Neural cell (in vitro differentiated cells): ENCODE measurements around the gene RAPGEF3. TPM values are rescaled to one million over a fixed set of nuclear protein-coding genes. Genes with fewer than 3 reads are reported as not detected.

Source experiments
- H2AFZ ChIP-seq: fragments of 200-600, 300-800 bp; sonication (generic), shearing (Covaris generic); 2 replicates; pipeline ENCODE4 v1.6.0; 2014; ENCODE audit warnings: low read depth, mild to moderate bottlenecking, antibody characterized with exemption, low read length, moderate library complexity
- H3F3A ChIP-seq: fragments of 200-600 bp; shearing (Covaris generic); 2 replicates; pipeline ENCODE4 v1.6.1; 2016; ENCODE audit warnings: mild to moderate bottlenecking, moderate library complexity, mixed read lengths, antibody characterized with exemption, low read length; ENCODE audit not compliant: insufficient read depth, poor library complexity, severe bottlenecking
- H3K27ac ChIP-seq: fragments of 200-600, 300-800 bp; sonication (generic), shearing (Covaris generic); 2 replicates; pipeline ENCODE4 v1.5.1; 2014; ENCODE audit warnings: mild to moderate bottlenecking, low read length, moderate library complexity
- H3K27me3 ChIP-seq: fragments of 300-800, 200-600 bp; sonication (generic), shearing (Covaris generic); 2 replicates; pipeline ENCODE4 v1.6.0; 2014; ENCODE audit warnings: mild to moderate bottlenecking, low read depth, low read length, moderate library complexity; ENCODE audit not compliant: insufficient read depth
- H3K36me3 ChIP-seq: fragments of 300-800, 200-600 bp; sonication (generic), shearing (Covaris generic); 2 replicates; pipeline ENCODE4 v1.5.1; 2014; ENCODE audit warnings: mild to moderate bottlenecking, antibody characterized with exemption, low read length, moderate library complexity; ENCODE audit not compliant: insufficient read depth
- H3K4me2 ChIP-seq: fragments of 300-800, 200-600 bp; sonication (generic), shearing (Covaris generic); 2 replicates; pipeline ENCODE4 v1.6.0; 2014; ENCODE audit warnings: mild to moderate bottlenecking, low read length
- H3K4me3 ChIP-seq: fragments of 300-800, 200-600 bp; sonication (generic), shearing (Covaris generic); 2 replicates; pipeline ENCODE4 v1.5.1; 2014; ENCODE audit warnings: mild to moderate bottlenecking, low read length, moderate library complexity
- H3K79me2 ChIP-seq: fragments of 200-600 bp; shearing (Covaris generic); replicated peaks from 2 replicates; pipeline ENCODE4 v1.6.0; 2014; ENCODE audit warnings: mild to moderate bottlenecking, low read length, moderate library complexity; ENCODE audit not compliant: insufficient read depth
- H3K9ac ChIP-seq: fragments of 300-800, 200-600 bp; sonication (generic), shearing (Covaris generic); 2 replicates; pipeline ENCODE4 v1.6.1; 2016; ENCODE audit warnings: mild to moderate bottlenecking, low read length, mixed read lengths
- H3K9me2 ChIP-seq: fragments of 200-600 bp; shearing (Covaris generic); 2 replicates; pipeline ENCODE4 v1.6.1; 2016; ENCODE audit warnings: mild to moderate bottlenecking, low read length, mixed read lengths; ENCODE audit not compliant: insufficient read depth
- H3K9me3 ChIP-seq: fragments of 200-600, 300-800 bp; sonication (generic), shearing (Covaris generic); 2 replicates; pipeline ENCODE4 v1.6.1; 2016; ENCODE audit warnings: mild to moderate bottlenecking, mixed run types, low read length, moderate library complexity, mixed read lengths
- H4K20me1 ChIP-seq: fragments of 200-600 bp; shearing (Covaris generic); 2 replicates; pipeline ENCODE4 v1.6.1; 2016; ENCODE audit warnings: mild to moderate bottlenecking, mixed run types; ENCODE audit not compliant: insufficient read depth
- CTCF ChIP-seq: fragments of 450-650 bp; IDR thresholded peaks from 2 replicates; pipeline ENCODE4 v1.5.1; 2014; ENCODE audit warnings: antibody characterized with exemption, mild to moderate bottlenecking, moderate library complexity; ENCODE audit not compliant: poor library complexity, severe bottlenecking
- EP300 ChIP-seq: fragments of 450-650 bp; conservative IDR thresholded peaks from 2 replicates; pipeline ENCODE4 v1.6.1; 2014; ENCODE audit warnings: antibody characterized with exemption, mild to moderate bottlenecking, moderate library complexity; ENCODE audit not compliant: poor library complexity, severe bottlenecking
- EZH2 ChIP-seq: fragments of 200-600, 300-800 bp; shearing (Covaris generic), sonication (generic); IDR thresholded peaks from 2 replicates; pipeline ENCODE4 v1.6.1; 2014; ENCODE audit warnings: antibody characterized with exemption, low read length, borderline replicate concordance, mild to moderate bottlenecking; ENCODE audit not compliant: insufficient read depth, poor library complexity, severe bottlenecking
- MXI1 ChIP-seq: fragments of 450-650 bp; conservative IDR thresholded peaks from 2 replicates; pipeline ENCODE4 v1.6.1; 2014; ENCODE audit warnings: antibody characterized with exemption, mild to moderate bottlenecking; ENCODE audit not compliant: poor library complexity, severe bottlenecking
- POLR2AphosphoS5 ChIP-seq: IDR thresholded peaks from 2 replicates; pipeline ENCODE4 v1.6.1; 2012
- RAD21 ChIP-seq: fragments of 450-650 bp; conservative IDR thresholded peaks from 2 replicates; pipeline ENCODE4 v1.6.1; 2014; ENCODE audit warnings: antibody characterized with exemption, mild to moderate bottlenecking, moderate library complexity
- SMC3 ChIP-seq: fragments of 450-650 bp; conservative IDR thresholded peaks from 2 replicates; pipeline ENCODE4 v1.6.1; 2014; ENCODE audit warnings: antibody characterized with exemption, mild to moderate bottlenecking, moderate library complexity; ENCODE audit not compliant: poor library complexity
- TAF1 ChIP-seq: IDR thresholded peaks from 2 replicates; pipeline ENCODE4 v1.6.1; 2012; ENCODE audit warnings: low read depth
- polyA plus RNA-seq: library from polyadenylated mRNA; depleted of rRNA; stranded (reverse); fragments of >200 nt; gene quantifications from 2 replicates; pipeline ENCODE4 v1.2.3, GENCODE V29; 2014
- TF ChIP-seq, protein P1 (sequence below): IDR thresholded peaks from 2 replicates; pipeline ENCODE4 v1.6.1; 2012; ENCODE audit warnings: borderline replicate concordance

RAPGEF3 gene
- polyA plus RNA-seq, 1 donor from 2014 or later: 1.5 TPM

DNA sequence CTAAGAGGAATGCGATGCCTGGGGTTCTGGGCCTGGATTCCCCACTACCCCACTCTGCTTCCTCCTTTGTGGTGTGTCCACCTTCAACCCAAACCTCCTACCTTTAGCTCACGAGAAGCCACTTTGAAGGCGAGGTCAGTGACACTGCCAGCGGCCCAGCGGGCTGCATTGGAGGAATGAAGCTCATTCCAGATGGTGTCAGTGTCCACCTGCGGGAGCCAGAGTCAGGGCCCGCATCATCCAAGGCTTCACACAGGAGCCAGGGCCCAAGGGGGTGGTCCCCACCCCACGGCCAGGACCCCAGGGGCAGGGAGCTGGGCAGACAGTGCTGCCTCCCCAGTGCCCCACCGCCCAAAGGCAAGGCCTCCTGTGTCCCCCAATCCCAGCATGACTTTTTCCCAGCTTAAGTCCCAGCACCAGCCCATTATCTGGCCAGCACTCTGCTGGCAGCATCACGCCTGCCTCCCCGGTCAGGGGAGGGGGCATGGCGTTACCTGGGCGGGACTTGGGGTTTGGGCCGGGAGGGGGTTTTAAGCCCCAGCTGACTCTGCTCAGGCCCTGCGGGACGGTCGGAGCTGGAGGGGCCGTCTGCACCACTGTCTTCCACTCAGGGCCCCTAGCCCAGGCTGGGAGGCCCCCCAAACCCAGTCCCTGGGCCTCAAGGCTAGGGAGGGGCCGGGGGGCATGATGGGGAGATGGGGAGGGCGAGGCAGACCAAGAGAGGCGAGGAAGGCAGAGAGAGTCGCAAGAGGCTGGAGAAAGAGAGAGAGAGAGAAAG lies 31.2 kb upstream of the RAPGEF3 start:
- no peak overlapping the region for H3K27ac ChIP-seq

GRCh38 chr12:47789141-47789540 lies 30.5 kb upstream of the RAPGEF3 start:
- H3K27me3 ChIP-seq: no peaks in the 10 kb centered on the region
- no peak overlapping the region for H3K9ac ChIP-seq
- no peaks in the 10 kb centered on the region for H3F3A ChIP-seq
- no peak overlapping the region for H3K27ac ChIP-seq
- H3K9me2 ChIP-seq: no peaks in the 10 kb centered on the region
- H3K4me2 ChIP-seq: no peak overlapping the region
- H4K20me1 ChIP-seq: no peaks in the 10 kb centered on the region
- H3K4me3 ChIP-seq: no peak overlapping the region
- no peaks in the 10 kb centered on the region for H3K79me2 ChIP-seq
- H3K9me3 ChIP-seq: no peaks in the 10 kb centered on the region
- TF ChIP-seq SMC3 (no peak), TAF1 (no peak), RAD21 (no peak), CTCF (no peak), EZH2 (no peak), MXI1 (no peak), EP300 (no peak), POLR2AphosphoS5 (no peak)
- TF ChIP-seq, protein P1, sequence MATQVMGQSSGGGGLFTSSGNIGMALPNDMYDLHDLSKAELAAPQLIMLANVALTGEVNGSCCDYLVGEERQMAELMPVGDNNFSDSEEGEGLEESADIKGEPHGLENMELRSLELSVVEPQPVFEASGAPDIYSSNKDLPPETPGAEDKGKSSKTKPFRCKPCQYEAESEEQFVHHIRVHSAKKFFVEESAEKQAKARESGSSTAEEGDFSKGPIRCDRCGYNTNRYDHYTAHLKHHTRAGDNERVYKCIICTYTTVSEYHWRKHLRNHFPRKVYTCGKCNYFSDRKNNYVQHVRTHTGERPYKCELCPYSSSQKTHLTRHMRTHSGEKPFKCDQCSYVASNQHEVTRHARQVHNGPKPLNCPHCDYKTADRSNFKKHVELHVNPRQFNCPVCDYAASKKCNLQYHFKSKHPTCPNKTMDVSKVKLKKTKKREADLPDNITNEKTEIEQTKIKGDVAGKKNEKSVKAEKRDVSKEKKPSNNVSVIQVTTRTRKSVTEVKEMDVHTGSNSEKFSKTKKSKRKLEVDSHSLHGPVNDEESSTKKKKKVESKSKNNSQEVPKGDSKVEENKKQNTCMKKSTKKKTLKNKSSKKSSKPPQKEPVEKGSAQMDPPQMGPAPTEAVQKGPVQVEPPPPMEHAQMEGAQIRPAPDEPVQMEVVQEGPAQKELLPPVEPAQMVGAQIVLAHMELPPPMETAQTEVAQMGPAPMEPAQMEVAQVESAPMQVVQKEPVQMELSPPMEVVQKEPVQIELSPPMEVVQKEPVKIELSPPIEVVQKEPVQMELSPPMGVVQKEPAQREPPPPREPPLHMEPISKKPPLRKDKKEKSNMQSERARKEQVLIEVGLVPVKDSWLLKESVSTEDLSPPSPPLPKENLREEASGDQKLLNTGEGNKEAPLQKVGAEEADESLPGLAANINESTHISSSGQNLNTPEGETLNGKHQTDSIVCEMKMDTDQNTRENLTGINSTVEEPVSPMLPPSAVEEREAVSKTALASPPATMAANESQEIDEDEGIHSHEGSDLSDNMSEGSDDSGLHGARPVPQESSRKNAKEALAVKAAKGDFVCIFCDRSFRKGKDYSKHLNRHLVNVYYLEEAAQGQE: no peak
- H3K36me3 ChIP-seq: peaks cover 18% of the 10 kb centered on the region
- no peak overlapping the region for H2AFZ ChIP-seq

More for the DNA sequence above, 31.2 kb upstream of the RAPGEF3 start:
- Histone ChIP-seq H3K9me2 (no peaks in the 10 kb centered on the region), H3K36me3 (peaks cover 18% of the 10 kb centered on the region), H3K27me3 (no peaks in the 10 kb centered on the region), H3K9me3 (no peaks in the 10 kb centered on the region), H3K4me3 (no peak overlapping the region), H3F3A (no peaks in the 10 kb centered on the region), H3K79me2 (no peaks in the 10 kb centered on the region), H2AFZ (no peak overlapping the region), H3K9ac (no peak overlapping the region), H4K20me1 (no peaks in the 10 kb centered on the region), H3K4me2 (no peak overlapping the region)
- TF ChIP-seq POLR2AphosphoS5: no peak
- TF ChIP-seq TAF1: no peak
- no peak for TF ChIP-seq EP300
- no peak for TF ChIP-seq SMC3
- TF ChIP-seq MXI1: no peak
